22Rv1 (cell line): ENCODE data around the gene UGT1A9.

Experiments
- H3K27ac ChIP-seq: fragments of 450-650 bp; 2 replicates; pipeline ENCODE4 v1.5.1; 2017
- ZFX ChIP-seq: fragments of 450-650 bp; IDR thresholded peaks from 2 replicates; pipeline ENCODE4 v1.6.1; 2017; ENCODE audit warnings: antibody characterized with exemption, borderline replicate concordance
- TF ChIP-seq, protein P1 (sequence below): fragments of 450-650 bp; IDR thresholded peaks from 2 replicates; pipeline ENCODE4 v1.5.1; 2017; ENCODE audit warnings: mild to moderate bottlenecking

The UGT1A9 gene

GRCh38 chr2:233702238-233702637 lies 30.5 kb downstream of the UGT1A9 start:
- no peak for TF ChIP-seq ZFX
- TF ChIP-seq, protein P1, sequence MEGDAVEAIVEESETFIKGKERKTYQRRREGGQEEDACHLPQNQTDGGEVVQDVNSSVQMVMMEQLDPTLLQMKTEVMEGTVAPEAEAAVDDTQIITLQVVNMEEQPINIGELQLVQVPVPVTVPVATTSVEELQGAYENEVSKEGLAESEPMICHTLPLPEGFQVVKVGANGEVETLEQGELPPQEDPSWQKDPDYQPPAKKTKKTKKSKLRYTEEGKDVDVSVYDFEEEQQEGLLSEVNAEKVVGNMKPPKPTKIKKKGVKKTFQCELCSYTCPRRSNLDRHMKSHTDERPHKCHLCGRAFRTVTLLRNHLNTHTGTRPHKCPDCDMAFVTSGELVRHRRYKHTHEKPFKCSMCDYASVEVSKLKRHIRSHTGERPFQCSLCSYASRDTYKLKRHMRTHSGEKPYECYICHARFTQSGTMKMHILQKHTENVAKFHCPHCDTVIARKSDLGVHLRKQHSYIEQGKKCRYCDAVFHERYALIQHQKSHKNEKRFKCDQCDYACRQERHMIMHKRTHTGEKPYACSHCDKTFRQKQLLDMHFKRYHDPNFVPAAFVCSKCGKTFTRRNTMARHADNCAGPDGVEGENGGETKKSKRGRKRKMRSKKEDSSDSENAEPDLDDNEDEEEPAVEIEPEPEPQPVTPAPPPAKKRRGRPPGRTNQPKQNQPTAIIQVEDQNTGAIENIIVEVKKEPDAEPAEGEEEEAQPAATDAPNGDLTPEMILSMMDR, result no peak
- H3K27ac ChIP-seq, result no peak overlapping the region

GRCh38 chr2:233705911-233706506 lies 34.3 kb downstream of the UGT1A9 start:
- TF ChIP-seq ZFX, result no peak
- TF ChIP-seq, protein P1, result no peak
- H3K27ac ChIP-seq, result no peak overlapping the region

DNA sequence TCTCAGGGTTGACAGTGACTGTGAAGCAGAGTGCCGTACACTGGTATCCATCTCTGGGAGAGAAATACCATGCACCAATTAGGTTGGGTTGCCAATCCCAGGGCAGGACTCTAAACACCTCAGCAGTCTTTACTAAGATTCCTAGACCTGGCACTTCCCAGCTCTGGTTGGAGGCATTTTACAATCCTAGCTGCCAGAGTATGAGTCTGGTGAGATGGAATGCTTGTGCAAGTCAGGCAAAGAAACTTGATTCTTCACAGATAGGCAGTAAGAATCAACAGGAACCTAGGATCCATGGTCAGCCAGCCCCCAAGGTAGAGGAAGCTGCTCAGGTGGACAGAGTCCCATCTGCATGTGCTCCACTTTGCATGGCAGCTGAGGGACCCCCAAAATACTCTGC lies 35.0 kb downstream of the UGT1A9 start:
- H3K27ac ChIP-seq, result no peak overlapping the region
- TF ChIP-seq, protein P1, result no peak
- no peak for TF ChIP-seq ZFX

DNA sequence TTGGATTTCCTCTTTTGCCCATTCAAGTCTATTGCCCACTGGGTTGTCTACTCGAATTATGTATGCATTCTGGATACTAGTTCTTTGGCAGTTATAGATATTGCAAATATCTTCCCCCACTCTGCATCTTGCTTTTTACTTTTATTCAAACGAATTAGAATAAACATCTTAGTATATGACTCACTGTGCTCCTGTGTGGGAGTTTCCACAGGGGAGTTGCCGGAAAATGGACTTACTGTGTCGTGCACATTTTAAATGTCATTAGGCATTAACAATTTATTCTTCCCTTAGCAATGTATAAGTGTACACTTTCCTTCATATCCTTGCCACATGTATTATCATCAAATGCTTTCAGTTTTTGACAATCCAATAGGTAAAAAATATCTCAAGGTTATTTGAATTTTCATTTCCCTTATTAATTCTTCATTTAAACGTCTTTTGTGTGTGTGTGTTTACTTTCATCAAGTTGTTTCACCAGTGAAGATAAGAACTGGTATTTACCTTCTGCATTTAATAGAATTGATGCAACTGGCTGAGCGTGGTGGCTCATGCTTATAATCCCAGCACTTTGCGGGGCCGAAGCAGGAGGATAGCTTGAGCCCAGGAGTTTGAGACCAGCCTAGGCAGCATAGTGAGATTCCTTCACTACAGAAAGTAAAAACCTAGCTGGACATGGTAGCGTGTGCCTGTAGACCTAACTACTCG lies 36.4 kb downstream of the UGT1A9 start:
- no peak for TF ChIP-seq ZFX
- TF ChIP-seq, protein P1, result no peak

GRCh38 chr2:233708942-233709341 lies 37.2 kb downstream of the UGT1A9 start:
- H3K27ac ChIP-seq, result no peak overlapping the region
- TF ChIP-seq, protein P1, result no peak
- no peak for TF ChIP-seq ZFX

More for the DNA sequence above, 36.4 kb downstream of the UGT1A9 start:
- no peak overlapping the region for H3K27ac ChIP-seq

GRCh38 chr2:233711312-233712008 lies 39.8 kb downstream of the UGT1A9 start:
- H3K27ac ChIP-seq, result no peak overlapping the region
- TF ChIP-seq ZFX, result no peak
- TF ChIP-seq, protein P1, result peak; percentile 96
